ENCODE data around the gene TCF4.

Gene TCF4

DNA sequence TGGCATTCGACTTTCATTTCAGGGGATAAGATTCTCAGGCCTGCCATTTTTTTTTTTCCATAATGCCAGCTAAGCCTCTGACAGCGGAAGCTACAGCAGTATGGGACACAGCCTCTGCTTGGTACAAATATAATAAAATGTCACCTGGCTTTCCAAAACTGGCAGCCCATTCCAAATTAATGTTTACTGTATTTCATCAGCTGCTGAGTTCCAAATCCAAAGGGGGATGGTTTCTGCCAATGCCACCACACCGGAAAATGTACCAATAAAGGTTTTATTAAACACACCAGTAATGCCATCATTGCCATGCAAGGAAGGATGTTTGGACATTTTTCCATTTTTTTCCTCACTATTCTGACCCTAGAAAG is 352.9 kb downstream of the TCF4 start:
- Histone ChIP-seq H3K9me3 (ENCODE audit: control insufficient read depth, insufficient read depth, low read length) (no peaks in the 10 kb centered on the region), H3K36me3 (ENCODE audit: insufficient read depth, low read length) (peaks cover 2% of the 10 kb centered on the region; the same call in 1 of the 2 replicates), H3K9ac (ENCODE audit: low read depth, low read length) (no peak overlapping the region), H3K4me1 (ENCODE audit: insufficient read depth, low read length) (no peaks in the 10 kb centered on the region)

GRCh38 chr18:55234366-55235093 is 353.5 kb downstream of the TCF4 start:
- Histone ChIP-seq H3K9ac (ENCODE audit: low read depth, low read length) (no peak overlapping the region), H3K9me3 (ENCODE audit: control insufficient read depth, insufficient read depth, low read length) (no peaks in the 10 kb centered on the region), H3K4me1 (ENCODE audit: insufficient read depth, low read length) (no peaks in the 10 kb centered on the region), H3K36me3 (ENCODE audit: insufficient read depth, low read length) (peaks cover 2% of the 10 kb centered on the region; the same call in 1 of the 2 replicates)

DNA sequence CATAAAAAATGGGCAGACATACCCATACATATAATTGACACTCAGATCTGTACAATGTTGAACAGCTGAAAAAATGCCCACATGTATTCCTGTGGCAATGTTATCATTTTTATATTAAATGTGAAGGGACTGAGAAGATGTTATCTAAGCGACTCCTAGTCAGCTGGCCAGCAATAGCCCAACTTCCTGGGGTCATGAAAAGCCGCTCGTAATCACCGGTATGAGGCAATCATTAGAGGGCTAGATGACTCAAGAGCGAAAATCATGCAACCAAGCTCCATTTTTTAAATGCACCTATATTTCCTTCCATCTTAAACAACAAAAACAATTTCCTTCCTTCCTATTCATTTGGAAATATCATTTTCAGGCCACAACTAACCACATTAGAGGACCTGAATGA is 354.1 kb downstream of the TCF4 start:
- no peak overlapping the region for H3K9ac ChIP-seq (ENCODE audit: low read depth, low read length)
- H3K9me3 ChIP-seq (ENCODE audit: control insufficient read depth, insufficient read depth, low read length), result no peaks in the 10 kb centered on the region
- no peaks in the 10 kb centered on the region for H3K4me1 ChIP-seq (ENCODE audit: insufficient read depth, low read length)
- peaks cover 6% of the 10 kb centered on the region for H3K36me3 ChIP-seq (ENCODE audit: insufficient read depth, low read length)

DNA sequence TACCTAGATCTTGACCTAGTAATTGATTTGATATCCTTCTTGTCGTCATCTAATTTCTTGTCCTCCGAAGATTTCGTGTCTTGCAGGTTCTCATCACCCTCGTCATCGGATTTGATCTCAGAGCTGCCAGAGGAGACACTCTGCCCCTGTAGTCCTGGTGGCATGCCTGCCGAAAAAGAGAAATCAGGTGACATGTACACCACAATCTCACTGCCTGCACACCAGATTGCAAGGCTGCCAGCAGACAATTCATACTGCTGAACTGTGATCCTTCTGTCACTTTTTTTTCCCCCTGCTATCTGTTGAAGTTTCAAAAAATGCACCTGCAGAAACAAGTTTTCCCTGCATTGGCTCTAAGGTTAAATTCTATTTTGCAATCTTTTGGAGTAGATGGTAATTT is 355.5 kb downstream of the TCF4 start:
- H3K9ac ChIP-seq (ENCODE audit: low read depth, low read length), result no peak overlapping the region
- peaks cover 13% of the 10 kb centered on the region for H3K36me3 ChIP-seq (ENCODE audit: insufficient read depth, low read length)
- H3K4me1 ChIP-seq (ENCODE audit: insufficient read depth, low read length), result no peaks in the 10 kb centered on the region
- no peaks in the 10 kb centered on the region for H3K9me3 ChIP-seq (ENCODE audit: control insufficient read depth, insufficient read depth, low read length)

- no peaks in the 10 kb centered on the region for H3K4me1 ChIP-seq (ENCODE audit: insufficient read depth, low read length)
- H3K9me3 ChIP-seq (ENCODE audit: control insufficient read depth, insufficient read depth, low read length), result no peaks in the 10 kb centered on the region
- H3K9ac ChIP-seq (ENCODE audit: low read depth, low read length), result no peak overlapping the region
- peaks cover 13% of the 10 kb centered on the region for H3K36me3 ChIP-seq (ENCODE audit: insufficient read depth, low read length)
Observed at GRCh38 chr18:55229682-55230081, 358.3 kb downstream of the TCF4 start.

DNA sequence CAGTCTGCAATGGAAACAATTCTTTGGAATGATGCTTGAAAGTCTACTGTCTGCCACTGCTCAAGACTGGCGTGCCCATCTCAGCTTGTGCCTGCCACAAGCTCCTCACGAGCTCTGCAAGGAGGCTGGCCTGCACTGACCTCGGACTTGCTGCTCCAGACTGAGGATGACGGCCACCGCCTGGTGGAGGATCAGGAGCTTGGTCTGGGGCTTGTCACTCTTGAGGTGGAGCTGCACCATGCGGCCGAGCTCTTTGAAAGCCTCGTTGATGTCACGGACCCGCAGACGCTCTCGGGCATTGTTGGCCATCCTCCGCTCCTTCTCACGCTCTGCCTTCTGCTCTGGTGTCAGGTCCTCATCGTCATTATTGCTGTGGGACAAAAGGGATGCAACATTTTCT is 359.3 kb downstream of the TCF4 start:
- Histone ChIP-seq H3K36me3 (ENCODE audit: insufficient read depth, low read length) (peaks cover 13% of the 10 kb centered on the region), H3K9me3 (ENCODE audit: control insufficient read depth, insufficient read depth, low read length) (no peaks in the 10 kb centered on the region), H3K9ac (ENCODE audit: low read depth, low read length) (no peak overlapping the region), H3K4me1 (ENCODE audit: insufficient read depth, low read length) (no peaks in the 10 kb centered on the region)

DNA sequence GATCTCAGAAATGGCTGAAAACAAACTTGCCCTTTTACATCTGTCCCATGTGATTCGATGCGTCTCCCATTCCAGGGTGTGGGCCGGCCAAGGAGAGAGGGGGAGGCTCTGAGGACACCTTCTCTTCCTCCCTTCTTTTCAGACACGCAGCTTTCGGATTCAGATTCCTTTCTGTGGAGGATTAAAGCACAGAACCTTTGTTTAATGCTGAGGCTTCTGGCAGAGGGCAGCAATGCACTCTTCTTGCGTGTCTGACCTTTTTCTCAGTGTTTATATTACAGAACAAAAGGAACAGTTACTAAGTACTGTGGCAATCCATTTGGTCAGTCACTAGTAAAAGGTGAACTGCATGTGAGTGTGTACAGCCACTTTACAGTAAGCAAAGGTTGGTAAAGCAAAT is 359.8 kb downstream of the TCF4 start:
- Histone ChIP-seq H3K4me1 (ENCODE audit: insufficient read depth, low read length) (no peaks in the 10 kb centered on the region), H3K9ac (ENCODE audit: low read depth, low read length) (no peak overlapping the region), H3K9me3 (ENCODE audit: control insufficient read depth, insufficient read depth, low read length) (no peaks in the 10 kb centered on the region), H3K36me3 (ENCODE audit: insufficient read depth, low read length) (peaks cover 13% of the 10 kb centered on the region)

GRCh38 chr18:55227771-55228170 is 360.2 kb downstream of the TCF4 start:
- Histone ChIP-seq H3K4me1 (ENCODE audit: insufficient read depth, low read length) (no peaks in the 10 kb centered on the region), H3K9me3 (ENCODE audit: control insufficient read depth, insufficient read depth, low read length) (no peaks in the 10 kb centered on the region), H3K36me3 (ENCODE audit: insufficient read depth, low read length) (peaks cover 13% of the 10 kb centered on the region), H3K9ac (ENCODE audit: low read depth, low read length) (no peak overlapping the region)

DNA sequence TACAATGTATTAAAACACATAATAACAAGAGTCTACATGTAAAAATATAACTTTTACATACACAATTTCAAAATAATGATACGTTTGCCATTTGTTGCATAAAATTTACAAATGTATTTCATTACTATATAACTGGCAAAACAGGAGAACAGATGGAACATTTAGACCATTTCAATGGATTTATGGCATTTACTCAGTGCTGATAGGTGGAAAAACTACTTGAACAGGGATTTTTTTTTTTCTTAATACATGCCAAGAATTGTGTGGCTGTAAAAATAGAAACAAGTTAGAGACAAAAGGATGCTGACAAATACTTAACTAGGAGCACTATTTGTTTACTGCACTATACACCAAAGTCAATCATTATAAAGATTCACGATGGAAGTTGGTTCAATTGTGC is 361.9 kb downstream of the TCF4 start:
- Histone ChIP-seq H3K9ac (ENCODE audit: low read depth, low read length) (no peak overlapping the region), H3K36me3 (ENCODE audit: insufficient read depth, low read length) (peaks cover 13% of the 10 kb centered on the region; the same call in 1 of the 2 replicates), H3K9me3 (ENCODE audit: control insufficient read depth, insufficient read depth, low read length) (no peaks in the 10 kb centered on the region), H3K4me1 (ENCODE audit: insufficient read depth, low read length) (no peaks in the 10 kb centered on the region)

GRCh38 chr18:55224086-55224625 is 363.8 kb downstream of the TCF4 start:
- no peak overlapping the region for H3K9ac ChIP-seq (ENCODE audit: low read depth, low read length)
- no peaks in the 10 kb centered on the region for H3K4me1 ChIP-seq (ENCODE audit: insufficient read depth, low read length)
- no peaks in the 10 kb centered on the region for H3K9me3 ChIP-seq (ENCODE audit: control insufficient read depth, insufficient read depth, low read length)
- peaks cover 10% of the 10 kb centered on the region; the same call in 1 of the 2 replicates for H3K36me3 ChIP-seq (ENCODE audit: insufficient read depth, low read length)

DNA sequence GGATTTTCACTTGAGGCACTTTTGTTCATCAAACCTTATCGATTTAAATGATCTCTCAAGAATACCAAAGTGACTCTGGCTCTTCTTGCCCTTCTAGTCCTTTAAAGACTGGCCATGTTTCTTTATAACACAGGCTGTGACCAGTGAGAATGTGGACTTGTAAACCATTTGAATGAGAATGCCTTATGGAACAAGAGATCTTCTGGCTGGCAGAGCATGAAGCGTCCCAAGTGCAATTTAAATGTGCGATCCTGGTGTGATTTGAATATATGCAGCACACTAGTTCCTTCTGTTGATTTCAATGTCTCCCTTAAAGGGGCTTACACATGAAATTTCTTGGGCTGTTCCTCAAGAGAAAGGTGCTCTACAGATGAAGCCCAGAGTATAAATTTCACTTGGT is 366.4 kb downstream of the TCF4 start:
- H3K9ac ChIP-seq (ENCODE audit: low read depth, low read length), result no peak overlapping the region
- no peaks in the 10 kb centered on the region for H3K9me3 ChIP-seq (ENCODE audit: control insufficient read depth, insufficient read depth, low read length)
- H3K4me1 ChIP-seq (ENCODE audit: insufficient read depth, low read length), result no peaks in the 10 kb centered on the region
- H3K36me3 ChIP-seq (ENCODE audit: insufficient read depth, low read length), result no peaks in the 10 kb centered on the region; the same call in 1 of the 2 replicates

GRCh38 chr18:55220523-55220922 is 367.5 kb downstream of the TCF4 start:
- Histone ChIP-seq H3K9me3 (ENCODE audit: control insufficient read depth, insufficient read depth, low read length) (no peaks in the 10 kb centered on the region), H3K4me1 (ENCODE audit: insufficient read depth, low read length) (no peaks in the 10 kb centered on the region), H3K36me3 (ENCODE audit: insufficient read depth, low read length) (no peaks in the 10 kb centered on the region), H3K9ac (ENCODE audit: low read depth, low read length) (no peak overlapping the region)

GRCh38 chr18:55219823-55220222 is 368.2 kb downstream of the TCF4 start:
- H3K9me3 ChIP-seq (ENCODE audit: control insufficient read depth, insufficient read depth, low read length), result no peaks in the 10 kb centered on the region
- no peak overlapping the region for H3K9ac ChIP-seq (ENCODE audit: low read depth, low read length)
- no peaks in the 10 kb centered on the region for H3K36me3 ChIP-seq (ENCODE audit: insufficient read depth, low read length)
- peaks cover 6% of the 10 kb centered on the region for H3K4me1 ChIP-seq (ENCODE audit: insufficient read depth, low read length)

GRCh38 chr18:55219059-55219458 is 368.9 kb downstream of the TCF4 start:
- Histone ChIP-seq H3K9ac (ENCODE audit: low read depth, low read length) (no peak overlapping the region), H3K4me1 (ENCODE audit: insufficient read depth, low read length) (peaks cover 11% of the 10 kb centered on the region), H3K9me3 (ENCODE audit: control insufficient read depth, insufficient read depth, low read length) (no peaks in the 10 kb centered on the region), H3K36me3 (ENCODE audit: insufficient read depth, low read length) (no peaks in the 10 kb centered on the region)

- no peak overlapping the region for H3K9ac ChIP-seq (ENCODE audit: low read depth, low read length)
- peaks cover 11% of the 10 kb centered on the region for H3K4me1 ChIP-seq (ENCODE audit: insufficient read depth, low read length)
- no peaks in the 10 kb centered on the region; the same call in 1 of the 2 replicates for H3K9me3 ChIP-seq (ENCODE audit: control insufficient read depth, insufficient read depth, low read length)
- H3K36me3 ChIP-seq (ENCODE audit: insufficient read depth, low read length), result no peaks in the 10 kb centered on the region
Observed at GRCh38 chr18:55214969-55215368, 373.0 kb downstream of the TCF4 start.
